Thyroid gland (tissue), 4 donors: Measurements from ENCODE around the gene RPS15.

Source experiments
- POLR2A ChIP-seq, 2 donors: fragments of 450-650 bp; IDR thresholded peaks; one replicate each; pipeline ENCODE4 v1.6.1; 2017; ENCODE audit warnings: antibody characterized with exemption in 2 of 2, mild to moderate bottlenecking in 2 of 2, moderate library complexity in 1 of 2
- TF ChIP-seq, protein P1 (sequence below), 6 experiments: fragments of 200-600 bp in 3 of 6; fragments of 450-650 bp in 3 of 6; sonication (generic) in 3 of 6; IDR thresholded peaks; one replicate each; pipeline ENCODE4 v1.5.1; 2016 to 2019; ENCODE audit warnings: antibody characterized with exemption in 6 of 6, mild to moderate bottlenecking in 2 of 6, inconsistent platforms in 1 of 6, moderate library complexity in 1 of 6

- TF ChIP-seq, protein P1, sequence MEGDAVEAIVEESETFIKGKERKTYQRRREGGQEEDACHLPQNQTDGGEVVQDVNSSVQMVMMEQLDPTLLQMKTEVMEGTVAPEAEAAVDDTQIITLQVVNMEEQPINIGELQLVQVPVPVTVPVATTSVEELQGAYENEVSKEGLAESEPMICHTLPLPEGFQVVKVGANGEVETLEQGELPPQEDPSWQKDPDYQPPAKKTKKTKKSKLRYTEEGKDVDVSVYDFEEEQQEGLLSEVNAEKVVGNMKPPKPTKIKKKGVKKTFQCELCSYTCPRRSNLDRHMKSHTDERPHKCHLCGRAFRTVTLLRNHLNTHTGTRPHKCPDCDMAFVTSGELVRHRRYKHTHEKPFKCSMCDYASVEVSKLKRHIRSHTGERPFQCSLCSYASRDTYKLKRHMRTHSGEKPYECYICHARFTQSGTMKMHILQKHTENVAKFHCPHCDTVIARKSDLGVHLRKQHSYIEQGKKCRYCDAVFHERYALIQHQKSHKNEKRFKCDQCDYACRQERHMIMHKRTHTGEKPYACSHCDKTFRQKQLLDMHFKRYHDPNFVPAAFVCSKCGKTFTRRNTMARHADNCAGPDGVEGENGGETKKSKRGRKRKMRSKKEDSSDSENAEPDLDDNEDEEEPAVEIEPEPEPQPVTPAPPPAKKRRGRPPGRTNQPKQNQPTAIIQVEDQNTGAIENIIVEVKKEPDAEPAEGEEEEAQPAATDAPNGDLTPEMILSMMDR (IDR thresholded peaks at IDR 0.05): no peak
- no peak for TF ChIP-seq POLR2A (IDR thresholded peaks at IDR 0.05)
Measured at GRCh38 chr19:1433119-1434039, 4.8 kb upstream of the RPS15 start.
